Glomerular visceral epithelial cell (primary cell): Measurements from ENCODE around the gene MYO1F.
"Not testable (repeated sequence)": the region's sequence is repeated elsewhere in the genome, so short reads cannot be mapped to it uniquely, and the experiment has no call there.

Experiments used
- DNase-seq: peaks from one replicate; pipeline ENCODE4 v3.0.0-alpha.2; 2016; ENCODE audit errors: extremely low spot score

Gene MYO1F

DNA sequence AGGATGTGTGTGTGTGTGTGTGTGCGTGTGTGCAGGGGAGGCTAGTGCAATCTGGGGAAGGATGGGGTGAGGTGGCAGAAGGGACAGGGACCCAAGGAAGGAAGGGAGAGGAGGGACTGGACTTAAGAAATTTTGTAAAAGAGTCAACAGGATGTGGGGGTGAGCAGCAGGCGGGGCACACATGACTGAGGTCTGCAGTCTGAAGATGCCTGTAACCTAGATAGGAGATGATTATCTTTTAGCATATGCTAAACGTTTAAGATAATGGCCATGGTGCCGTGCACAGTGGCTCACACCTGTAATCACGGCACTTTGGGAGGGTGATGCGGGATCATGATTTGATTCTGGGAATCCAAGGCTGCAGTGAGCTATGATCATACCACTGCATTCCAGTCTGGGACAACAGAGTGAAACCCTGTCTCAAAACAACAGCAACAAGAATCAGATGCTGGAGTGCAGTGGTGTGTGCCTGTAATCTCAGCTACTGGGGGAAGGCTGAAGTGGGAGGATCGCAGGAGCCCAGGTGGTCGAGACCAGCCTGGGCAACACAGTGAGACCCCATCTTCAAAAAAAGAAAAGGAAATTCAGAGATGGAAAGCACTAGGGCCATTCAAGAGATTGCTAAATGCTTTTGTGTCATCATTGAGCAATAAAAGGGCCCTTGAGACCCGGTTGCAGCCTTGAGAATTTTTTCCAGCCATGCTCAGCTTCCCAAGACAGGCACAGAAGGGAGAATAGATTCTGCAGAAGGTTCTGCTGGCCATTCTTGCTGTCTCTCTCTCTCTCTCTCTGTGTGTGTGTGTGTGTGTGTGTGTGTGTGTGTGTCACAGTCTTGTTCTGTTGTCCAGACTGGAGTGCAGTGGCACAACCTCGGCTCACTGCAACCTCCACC lies 59.4 kb downstream of the MYO1F start:
- DNase-seq: no peak

DNA sequence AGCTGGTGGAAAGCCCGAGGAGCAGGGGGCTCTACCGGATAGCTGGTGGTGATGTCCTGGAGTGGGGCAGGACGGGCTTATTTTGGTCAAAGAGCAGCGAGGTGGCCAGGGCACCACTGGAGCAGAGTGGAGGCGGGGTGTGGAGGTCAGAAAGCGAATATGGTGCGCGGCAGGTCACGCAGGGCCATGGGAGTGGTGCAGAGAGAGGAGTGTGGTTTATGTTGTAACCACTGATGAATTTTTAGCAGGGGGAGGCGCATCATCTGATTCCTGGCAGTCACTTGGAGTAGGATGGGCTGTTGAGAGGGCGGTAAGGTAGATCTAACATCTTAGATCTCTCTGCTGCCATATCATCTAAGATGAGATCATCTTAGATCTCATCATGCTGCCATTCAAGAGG lies 61.9 kb downstream of the MYO1F start:
- DNase-seq: no peak

DNA sequence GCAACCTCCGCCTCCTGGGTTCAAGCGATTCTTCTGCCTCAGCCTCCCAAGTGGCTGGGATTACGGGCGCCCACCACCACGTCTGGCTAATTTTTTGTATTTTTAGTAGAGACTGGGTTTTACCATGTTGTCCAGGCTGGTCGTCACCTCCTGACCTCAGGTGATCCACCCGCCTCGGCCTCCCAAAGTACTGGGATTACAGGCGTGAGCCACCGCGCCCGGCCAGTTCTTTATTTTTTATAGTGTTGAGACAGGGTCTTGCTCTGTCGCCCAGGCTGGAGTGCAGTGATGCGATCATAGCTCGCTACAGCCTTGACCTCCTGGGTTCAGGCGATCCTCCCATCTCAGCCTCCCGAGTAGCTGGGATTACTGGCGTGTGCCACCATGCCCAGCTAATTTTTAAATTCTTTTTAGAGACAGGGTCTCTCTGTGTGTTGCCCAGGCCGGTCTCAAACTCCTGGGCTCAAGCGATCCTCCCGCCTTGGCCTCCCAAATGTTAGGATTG lies 62.7 kb downstream of the MYO1F start:
- not testable (repeated sequence) for DNase-seq

DNA sequence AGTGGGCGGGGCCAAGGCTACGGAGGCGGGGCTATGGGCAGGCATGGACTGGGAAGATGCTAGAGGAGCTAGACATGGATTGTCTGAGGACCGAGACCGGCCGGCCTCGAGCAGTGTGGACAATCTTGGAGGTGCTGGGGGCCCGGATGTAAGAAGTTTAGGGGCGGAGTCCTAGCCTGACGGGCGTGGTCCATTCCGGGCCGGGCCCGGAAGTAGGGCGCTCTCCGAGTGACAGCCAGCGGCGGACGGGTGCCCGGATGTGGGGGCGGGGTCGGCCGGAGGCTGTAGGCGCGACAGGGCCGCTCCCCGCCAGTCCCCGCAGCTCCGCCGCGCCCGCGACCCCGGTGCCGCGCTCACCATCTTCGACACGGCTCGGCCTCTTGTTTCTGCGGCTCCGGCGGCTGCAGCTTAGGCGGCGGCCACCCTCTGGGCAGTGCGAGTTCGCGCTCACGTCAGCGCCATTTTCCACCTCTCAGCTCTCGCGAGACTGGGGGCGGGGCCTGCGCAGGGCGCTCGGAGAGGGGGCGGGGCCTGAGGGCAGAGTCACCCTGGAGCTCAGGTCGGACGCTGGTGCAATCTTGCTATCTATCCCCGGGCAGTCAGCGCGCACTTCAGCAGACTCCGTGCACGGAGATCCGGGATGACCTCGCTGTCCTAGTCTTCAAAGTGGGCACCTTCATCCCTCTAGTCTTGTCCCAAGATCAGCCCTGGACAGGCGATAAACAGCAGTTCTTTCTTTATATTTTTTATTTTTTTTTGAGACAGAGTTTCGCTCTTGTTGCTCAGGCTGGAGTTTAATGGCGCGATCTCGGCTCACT lies 63.3 kb downstream of the MYO1F start, which contains the start of gene ZNF414:
Gene ZNF414 (minus strand): TSS at position 481 of the 818 bp plus-strand sequence. CDS start 121 bp downstream, at position 360.
- peak; percentile 97 for DNase-seq

DNA sequence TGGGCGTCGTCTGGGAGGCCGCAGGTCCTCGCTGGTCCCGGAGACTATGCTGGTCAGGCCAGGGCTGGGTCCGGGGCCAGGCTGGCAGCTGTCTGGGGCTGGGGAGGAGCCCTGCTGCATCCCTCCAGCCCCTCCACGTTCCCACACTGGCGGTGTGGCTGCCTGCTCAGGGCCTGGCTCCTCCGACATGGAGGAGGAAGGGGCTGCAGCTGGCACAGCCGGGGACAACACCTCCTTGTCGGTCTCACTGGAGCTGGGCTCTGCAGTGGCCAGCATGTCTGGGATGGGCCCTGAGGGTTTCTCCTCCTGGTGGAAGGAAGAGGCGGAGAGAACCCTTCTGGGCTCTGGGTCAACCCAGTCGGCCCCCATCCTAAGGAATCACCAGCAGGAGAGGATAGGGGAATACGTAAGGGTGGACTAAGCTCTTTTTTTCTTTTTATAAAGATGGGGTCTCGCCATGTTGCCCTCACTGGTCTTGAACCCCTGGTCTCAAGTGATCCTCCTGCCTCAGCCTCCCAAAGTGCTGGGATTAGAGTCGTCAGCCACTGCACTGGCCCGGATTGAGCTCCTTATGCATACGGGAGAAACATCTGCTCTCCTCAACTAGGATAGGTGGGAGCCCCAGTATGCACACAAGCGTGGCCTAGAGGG lies 64.1 kb downstream of the MYO1F start:
- no peak for DNase-seq

DNA sequence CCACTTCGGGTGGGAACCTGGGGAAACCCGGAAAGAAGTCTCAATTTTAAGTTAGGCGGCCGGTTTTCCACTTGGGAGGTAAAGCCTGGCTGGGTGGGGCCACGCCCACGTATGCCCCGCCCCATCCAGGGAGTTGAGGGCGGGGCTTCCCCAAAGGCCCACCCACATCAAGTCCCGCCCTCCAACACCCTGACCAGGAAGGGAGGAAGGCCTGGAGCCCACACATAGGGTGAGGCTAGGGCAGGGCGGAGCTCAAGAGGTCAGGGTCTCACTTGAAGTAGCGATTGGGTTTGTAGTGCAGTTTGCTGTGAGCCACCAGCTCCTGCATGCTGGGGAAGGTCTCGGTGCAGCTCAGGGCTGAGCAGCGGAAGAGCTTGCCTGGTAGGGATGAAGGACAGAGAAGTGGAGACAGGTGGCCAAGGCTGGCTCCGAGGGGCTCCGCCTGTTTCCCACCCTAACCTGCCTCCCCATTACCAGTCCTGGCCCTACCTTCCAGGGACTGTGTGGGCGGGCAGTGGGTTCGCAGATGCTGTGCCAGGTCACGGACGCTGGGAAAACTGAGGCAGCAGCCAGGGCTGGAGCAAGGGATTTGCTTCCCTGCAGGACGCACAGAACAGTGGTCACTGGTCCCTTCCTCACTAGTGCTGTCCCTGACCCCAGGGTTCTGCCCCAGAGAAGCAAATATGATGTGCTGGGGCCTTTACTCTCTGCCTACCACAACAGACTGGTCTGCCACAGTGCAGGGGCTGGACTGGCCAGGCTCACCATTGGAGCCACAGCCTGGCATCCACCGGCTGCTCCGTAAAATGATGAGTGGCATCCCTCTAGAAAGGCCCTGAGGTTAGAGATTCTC lies 64.9 kb downstream of the MYO1F start:
- peak; percentile 41 for DNase-seq

DNA sequence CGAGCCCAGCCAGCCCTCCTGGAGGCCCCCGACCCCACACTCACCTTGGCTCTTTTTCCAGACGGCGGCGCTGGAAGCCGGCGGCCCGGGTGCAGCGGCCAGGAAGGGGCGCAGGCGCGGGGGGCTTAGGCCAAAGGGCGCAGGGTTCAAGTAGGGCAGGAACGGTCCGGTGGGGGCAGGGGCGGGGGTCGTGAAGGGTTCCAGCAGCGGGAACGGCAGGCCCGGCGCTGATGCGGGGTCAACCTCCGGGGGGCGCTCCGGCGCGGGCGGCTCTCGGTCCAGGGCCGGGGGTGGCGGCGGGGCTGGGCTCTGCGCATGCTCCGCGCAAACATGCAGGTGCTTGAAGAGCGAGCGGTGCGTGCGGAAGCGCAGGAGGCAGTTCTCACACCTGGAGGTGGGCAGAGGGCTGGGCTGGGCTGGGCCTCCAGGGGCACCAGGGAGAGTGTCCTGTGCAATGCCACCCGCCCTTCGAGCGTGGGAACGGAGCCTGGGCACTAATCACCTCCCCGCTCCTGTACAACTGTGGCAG lies 65.6 kb downstream of the MYO1F start:
- DNase-seq: no peak

DNA sequence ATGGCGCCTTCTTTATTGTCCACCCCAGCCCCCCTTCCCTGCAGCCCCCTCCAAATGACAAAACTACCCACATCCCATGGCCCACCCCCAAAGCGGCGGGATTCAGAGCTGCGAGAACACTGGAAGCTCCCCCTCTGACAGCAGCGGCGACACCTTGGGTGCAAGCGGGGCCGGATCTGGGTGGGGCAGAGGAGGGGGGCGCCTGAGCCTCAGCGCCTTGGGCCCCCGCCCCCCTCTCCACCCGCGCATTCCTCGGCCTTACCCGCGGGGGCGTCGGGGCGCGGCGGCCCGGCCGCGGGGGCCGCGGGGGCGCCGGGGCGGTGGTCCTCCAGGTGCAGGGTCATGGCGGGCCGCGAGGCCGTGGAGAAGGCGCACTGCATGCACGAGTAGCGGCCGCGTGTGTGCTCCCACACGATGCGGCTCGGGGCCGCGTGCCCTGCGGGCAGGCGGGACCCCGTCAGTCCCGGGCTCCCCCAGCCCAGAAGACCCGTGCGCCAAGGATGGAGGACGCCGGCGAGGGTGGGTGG lies 66.6 kb downstream of the MYO1F start:
- no peak for DNase-seq

DNA sequence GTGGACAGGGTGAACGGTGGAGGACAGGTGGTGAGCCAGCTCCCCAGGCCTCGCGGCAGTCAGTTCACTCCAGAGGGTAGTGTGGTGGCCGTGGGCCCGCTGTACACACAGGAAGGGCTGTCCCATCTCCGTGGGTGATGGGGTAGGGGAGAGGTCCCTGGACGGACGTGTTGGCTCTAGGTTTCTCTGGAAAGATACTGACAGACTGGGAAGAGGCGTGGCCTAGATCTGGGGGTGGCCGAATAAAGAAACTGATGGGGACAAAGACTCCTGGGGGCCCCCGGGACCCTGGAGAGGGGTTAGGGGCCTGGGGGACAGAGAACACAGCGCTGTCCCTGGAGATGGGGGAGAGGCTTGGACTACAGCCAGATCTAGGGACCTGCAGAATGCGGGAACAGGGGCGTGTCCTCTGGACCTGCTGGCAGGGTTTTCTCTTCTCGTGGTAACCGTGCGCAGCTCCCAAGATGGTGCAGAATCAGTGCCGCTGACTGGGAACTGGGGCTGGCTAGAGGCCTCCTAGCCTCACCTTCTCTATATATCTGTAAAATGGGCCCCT lies 70.8 kb downstream of the MYO1F start:
- no peak for DNase-seq

DNA sequence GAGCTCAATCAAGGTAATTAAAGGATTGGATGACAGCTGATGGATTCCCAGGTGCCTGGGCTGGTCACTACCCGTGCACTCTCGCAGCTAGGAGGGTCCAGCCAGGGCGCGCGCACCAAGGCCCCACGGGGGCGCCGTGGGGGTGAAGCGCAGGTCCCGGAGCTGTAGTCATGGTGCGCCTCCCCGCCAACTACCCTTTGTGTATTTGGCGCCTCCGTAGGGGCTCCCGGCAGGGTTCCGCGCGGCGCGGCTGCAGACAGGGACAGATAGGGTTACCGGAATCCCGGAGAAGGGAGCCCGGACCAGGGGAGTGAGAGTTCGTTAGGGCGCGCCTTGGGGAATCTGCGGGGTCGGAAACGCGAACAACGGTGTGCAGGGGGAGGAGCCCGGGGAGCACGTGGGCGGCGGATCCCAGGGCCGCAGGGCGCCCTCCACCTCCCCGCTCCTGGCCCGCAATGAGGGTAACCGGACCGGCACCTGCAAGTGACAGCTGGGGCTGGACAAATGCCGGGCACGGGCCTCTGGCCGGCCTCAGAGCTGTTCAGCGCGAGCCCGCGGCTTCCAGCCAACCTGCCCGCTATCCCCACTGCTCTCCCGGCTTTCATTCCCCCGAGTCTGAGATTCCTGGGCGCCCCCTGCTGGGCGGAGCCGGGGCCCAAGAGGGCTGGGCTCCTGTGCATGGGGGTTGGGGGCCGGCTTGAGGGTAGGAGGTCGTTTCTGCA lies 71.4 kb downstream of the MYO1F start:
- DNase-seq: peak; percentile 74

DNA sequence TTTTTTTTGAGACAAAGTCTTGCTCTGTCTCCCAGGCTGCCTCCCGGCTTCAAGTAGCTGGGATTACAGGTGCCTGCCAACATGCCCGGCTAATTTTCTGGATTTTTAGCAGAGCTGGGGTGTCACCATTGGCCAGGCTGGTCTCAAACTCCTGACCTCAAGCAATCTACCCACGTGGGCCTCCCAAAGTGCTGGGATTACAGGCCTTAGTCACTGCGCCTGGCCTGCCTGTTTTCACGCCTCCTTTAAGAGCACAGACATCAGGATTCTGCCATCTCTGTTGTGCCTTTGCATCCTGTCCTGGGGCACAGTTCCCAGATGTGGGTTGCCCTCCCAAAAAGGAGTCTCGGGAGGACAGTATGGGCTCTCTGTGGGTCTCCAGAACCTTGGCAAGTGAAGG lies 72.3 kb downstream of the MYO1F start:
- DNase-seq: no peak

DNA sequence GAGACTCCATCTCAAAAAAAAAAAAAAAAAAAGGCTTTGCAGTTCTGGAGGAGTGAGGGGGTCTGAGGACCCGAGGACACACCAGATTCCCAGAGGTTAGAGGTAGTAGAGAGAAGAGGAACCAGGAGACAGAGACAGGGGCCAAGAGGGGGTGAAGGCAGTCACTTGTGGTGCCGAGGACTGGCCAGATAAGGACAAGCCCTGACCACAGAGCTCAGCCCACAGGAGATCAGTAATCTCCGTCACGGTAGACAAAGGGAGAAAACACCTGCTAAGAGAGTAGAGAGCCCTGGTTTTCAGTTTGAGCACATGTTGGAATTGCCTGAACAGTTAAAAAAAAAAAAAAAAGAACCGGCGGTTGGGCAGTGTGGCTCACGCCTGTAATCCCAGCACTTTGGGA lies 73.1 kb downstream of the MYO1F start:
- DNase-seq: no peak

DNA sequence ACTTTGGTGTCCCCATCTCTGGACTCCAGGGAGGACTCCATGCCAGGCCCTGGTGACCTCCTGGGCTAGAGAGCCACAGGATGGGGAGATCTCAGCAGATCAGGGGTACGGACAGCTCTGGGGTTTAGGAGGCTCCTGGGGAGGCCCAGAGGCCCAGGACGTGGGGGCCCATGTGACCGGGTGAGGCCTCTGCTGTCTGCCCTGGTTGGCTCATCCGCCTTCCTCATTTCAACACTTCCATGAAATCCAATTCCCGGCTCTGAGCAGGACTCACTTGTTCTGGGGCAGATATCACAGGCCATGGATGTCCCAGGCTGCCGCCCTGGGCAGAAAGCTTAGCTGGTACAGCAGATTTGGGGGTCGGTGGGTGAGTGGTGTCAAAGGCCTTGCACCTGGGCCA lies 73.7 kb downstream of the MYO1F start:
- no peak for DNase-seq

DNA sequence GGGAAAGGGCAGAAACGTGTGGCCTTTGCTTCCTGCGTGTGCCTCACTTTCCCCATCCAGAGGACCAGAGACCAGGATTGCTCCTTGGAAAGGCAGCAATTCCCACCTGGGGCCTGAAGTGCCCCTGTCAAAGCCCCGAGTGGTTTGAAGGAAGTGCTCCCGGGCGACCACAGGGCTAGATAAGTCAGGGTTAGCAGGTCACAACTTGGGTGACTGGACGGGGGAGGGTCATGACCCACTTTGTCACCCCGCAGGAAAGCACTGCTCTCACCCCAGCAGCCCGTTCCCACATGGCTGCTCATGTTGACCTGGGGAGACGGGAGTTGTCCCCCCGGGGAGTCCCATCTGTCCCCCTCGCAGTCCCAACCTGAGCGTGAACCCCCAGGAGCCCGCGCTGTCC lies 75.3 kb downstream of the MYO1F start:
- DNase-seq: no peak

DNA sequence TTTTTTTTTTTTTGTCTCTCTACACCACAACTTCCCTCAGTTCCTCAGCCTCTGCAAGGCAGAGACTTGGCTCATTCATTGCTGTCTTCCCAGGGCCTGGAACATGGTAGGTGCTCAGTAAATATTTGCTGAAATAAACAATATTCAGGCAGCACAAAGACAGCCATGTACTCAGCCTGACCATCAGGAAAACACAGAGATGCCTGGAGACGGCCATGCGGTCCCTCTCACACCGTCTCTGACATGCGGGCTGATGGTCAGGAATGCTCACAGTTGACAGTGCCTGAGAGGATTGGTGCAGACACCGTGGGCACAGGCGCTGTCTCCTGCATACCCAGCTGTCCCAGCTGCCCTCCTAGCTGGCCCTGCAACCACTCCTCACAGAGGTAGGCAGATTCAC lies 75.7 kb downstream of the MYO1F start:
- DNase-seq: no peak

DNA sequence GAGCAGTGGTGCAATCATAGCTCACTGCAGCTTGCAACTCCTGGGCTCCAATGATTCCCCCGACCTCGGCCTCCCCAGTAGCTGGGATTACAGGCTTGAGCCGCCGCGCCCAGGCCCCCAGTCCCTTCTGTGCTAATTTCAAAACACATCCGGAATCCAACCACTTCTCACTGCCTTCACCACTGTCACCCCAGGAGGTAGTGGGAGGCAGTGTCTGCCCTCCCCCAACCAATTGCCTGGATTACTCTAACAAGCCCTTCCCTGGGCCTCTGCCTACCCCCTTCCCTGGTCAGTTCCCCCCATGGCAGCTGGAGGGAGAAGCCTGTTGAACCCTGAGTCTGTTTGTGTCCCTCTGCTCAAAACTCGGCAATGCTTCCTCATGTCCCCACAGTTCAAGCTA lies 77.1 kb downstream of the MYO1F start:
- no peak for DNase-seq

DNA sequence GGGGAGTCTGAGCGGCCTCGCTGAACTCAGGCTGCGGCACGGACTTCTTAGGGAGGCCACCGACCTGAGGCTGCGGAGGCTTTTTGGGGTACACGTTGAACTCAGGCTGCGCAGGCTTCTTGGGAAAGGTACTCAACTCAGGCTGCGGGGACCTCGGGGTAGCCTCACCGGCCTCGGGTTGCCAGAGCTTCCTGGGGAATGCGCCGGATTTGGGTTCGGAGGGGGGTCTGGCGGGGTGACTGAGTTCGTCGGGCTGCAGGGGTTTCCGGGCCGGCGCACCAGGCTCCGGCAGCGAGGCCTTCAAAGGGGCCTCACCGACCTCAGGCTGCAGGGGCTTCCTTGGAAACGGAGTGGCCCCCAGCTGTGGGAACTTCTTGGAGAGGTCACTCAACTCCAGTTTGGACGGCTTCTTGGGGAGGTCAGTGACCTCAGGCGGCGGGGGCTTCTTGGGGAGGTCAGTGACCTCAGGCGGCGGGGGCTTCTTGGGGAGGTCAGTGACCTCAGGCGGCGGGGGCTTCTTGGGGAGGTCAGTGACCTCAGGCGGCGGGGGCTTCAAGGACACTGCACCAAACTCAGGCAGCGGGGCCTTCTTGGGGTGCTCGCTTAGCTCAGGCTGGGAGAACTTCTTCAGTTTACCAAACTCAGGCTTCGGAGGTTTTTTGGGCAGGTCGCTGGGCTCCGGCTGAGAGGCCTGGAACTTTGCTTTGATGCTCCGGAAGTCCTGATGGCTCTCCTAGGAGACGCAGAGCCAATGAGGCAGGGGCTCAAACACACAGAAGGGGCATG lies 78.0 kb downstream of the MYO1F start:
- DNase-seq: no peak

DNA sequence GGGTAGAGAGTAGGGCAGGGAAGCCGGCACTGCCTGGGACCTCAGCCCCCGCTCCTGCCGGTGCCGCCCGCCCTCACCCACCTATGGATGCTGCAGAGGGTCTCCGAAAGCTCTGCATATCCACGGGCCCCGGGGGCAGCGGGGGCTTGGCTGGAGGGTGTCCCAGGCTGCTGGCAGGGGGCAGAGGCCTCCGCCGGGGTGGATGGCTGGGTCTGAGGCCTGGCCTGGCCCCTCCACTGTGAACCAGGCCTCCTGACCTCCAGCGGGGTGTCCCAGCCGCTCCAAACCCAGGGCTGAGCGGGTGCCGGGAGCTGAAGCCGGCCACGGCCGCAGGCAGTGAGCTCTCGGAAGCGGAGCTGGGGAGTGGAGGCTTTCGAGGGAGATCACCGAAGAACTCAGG lies 78.9 kb downstream of the MYO1F start:
- no peak for DNase-seq

DNA sequence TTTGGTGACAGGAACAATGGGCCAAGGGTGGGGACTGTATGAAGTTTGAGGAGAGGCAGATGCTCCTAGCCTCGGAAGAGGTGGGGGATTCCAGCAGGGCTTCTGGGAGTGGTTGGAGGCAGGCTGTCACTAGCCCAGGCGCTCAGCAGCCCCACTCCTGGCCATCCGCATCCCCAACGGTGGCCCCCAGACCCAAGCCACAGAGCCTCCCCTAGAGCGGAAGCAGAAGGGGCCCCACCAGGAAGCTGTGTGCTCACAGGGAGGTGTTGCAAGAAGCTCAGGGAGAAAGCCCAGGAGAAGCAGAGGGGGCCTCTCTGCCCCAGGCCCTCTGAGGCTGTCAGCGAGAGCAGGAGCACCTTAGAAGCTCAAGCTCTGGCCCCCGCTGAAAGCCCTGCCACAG lies 83.1 kb downstream of the MYO1F start:
- no peak for DNase-seq
